Ishikawa (cell line): Measurements from ENCODE around the gene CIAO2B.

Experiments used
- CEBPB ChIP-seq: IDR thresholded peaks from 2 replicates; pipeline ENCODE4 v1.6.1; 2012
- CREB1 ChIP-seq: IDR thresholded peaks from 2 replicates; pipeline ENCODE4 v1.6.1; 2012; ENCODE audit warnings: low read depth
- EP300 ChIP-seq: IDR thresholded peaks from 2 replicates; pipeline ENCODE4 v1.6.1; 2012; ENCODE audit warnings: borderline replicate concordance
- MAX ChIP-seq: IDR thresholded peaks from 2 replicates; pipeline ENCODE4 v1.6.1; 2012
- RAD21 ChIP-seq: IDR thresholded peaks from 2 replicates; pipeline ENCODE4 v1.6.1; 2012; ENCODE audit warnings: low read depth
- TAF1 ChIP-seq: IDR thresholded peaks from 2 replicates; pipeline ENCODE4 v1.6.1; 2012; ENCODE audit warnings: low read depth, mild to moderate bottlenecking
- YY1 ChIP-seq: IDR thresholded peaks from 2 replicates; pipeline ENCODE4 v1.6.1; 2012; ENCODE audit warnings: low read depth

- TF ChIP-seq TAF1 (no peak), MAX (no peak), RAD21 (no peak), EP300 (no peak; the same call in 1 of the 2 replicates), CREB1 (no peak), CEBPB (no peak), YY1 (no peak)
Measured at GRCh38 chr16:66972983-66973382, 38.8 kb upstream of the CIAO2B start.
